Peyer's patch (tissue), 4 donors: ENCODE measurements around the gene DEFB129.

Experiments
- POLR2A ChIP-seq, 2 donors: fragments of 450-650 bp; IDR thresholded peaks; one replicate each; pipeline ENCODE4 v1.5.1; 2017; ENCODE audit warnings: antibody characterized with exemption in 2 of 2, mild to moderate bottlenecking in 2 of 2, moderate library complexity in 2 of 2
- TF ChIP-seq, protein P1 (sequence below), 6 experiments: fragments of 450-650 bp in 4 of 6; fragments of 200-600 bp in 2 of 6; sonication (generic) in 1 of 6; IDR thresholded peaks; one replicate each; pipeline ENCODE4 v1.5.1; 2017 to 2019; ENCODE audit warnings: antibody characterized with exemption in 6 of 6, mild to moderate bottlenecking in 3 of 6, moderate library complexity in 1 of 6

DNA sequence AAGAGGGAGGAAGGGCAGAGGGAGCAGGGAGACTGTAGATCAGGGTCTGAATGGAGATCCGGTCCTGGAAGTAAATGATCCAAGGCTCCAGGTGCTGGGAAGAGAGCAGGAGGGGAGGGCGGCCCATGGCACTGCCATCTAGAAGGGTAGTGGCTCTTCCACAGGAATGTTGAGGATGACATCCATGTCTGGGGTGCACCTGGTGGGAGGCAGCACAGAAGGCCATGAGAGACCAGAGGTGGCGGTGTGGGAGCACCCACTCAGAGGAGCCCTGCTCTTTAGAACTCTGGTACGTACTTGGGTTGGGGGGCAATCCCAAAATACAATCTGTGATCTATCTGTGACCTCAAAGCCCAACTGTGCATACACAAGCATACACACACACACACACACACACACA, 44.0 kb downstream of the DEFB129 start:
- no peak for TF ChIP-seq POLR2A (IDR thresholded peaks at IDR 0.05)
- TF ChIP-seq, protein P1, sequence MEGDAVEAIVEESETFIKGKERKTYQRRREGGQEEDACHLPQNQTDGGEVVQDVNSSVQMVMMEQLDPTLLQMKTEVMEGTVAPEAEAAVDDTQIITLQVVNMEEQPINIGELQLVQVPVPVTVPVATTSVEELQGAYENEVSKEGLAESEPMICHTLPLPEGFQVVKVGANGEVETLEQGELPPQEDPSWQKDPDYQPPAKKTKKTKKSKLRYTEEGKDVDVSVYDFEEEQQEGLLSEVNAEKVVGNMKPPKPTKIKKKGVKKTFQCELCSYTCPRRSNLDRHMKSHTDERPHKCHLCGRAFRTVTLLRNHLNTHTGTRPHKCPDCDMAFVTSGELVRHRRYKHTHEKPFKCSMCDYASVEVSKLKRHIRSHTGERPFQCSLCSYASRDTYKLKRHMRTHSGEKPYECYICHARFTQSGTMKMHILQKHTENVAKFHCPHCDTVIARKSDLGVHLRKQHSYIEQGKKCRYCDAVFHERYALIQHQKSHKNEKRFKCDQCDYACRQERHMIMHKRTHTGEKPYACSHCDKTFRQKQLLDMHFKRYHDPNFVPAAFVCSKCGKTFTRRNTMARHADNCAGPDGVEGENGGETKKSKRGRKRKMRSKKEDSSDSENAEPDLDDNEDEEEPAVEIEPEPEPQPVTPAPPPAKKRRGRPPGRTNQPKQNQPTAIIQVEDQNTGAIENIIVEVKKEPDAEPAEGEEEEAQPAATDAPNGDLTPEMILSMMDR (IDR thresholded peaks at IDR 0.05): no peak
